Kidney epithelial cell (primary cell): ENCODE measurements around the gene ACTN3. TPM values are rescaled to one million over a fixed set of nuclear protein-coding genes. Genes with fewer than 3 reads are reported as not detected.

Experiments
- DNase-seq: peaks from one replicate; pipeline ENCODE4 v3.0.0-alpha.2; 2010; ENCODE audit warnings: low read depth
- H3K27me3 ChIP-seq: 2 replicates; pipeline ENCODE4 v1.6.0; 2011; ENCODE audit warnings: low read length; ENCODE audit not compliant: control insufficient read depth, insufficient read depth
- H3K36me3 ChIP-seq: 2 replicates; pipeline ENCODE4 v1.5.1; 2011; ENCODE audit warnings: low read length; ENCODE audit not compliant: control insufficient read depth, insufficient read depth
- H3K4me3 ChIP-seq: 2 replicates; pipeline ENCODE4 v1.5.1; 2011; ENCODE audit warnings: low read depth, mild to moderate bottlenecking, control low read depth, low read length
- total RNA-seq: library from RNA; depleted of rRNA; stranded (reverse); fragments of >200 nt; gene quantifications from 2 replicates; pipeline ENCODE4 v1.2.3, GENCODE V29; 2015
- TF ChIP-seq, protein P1 (sequence below): IDR thresholded peaks from 2 replicates; pipeline ENCODE4 v1.5.1; 2011; ENCODE audit warnings: mild to moderate bottlenecking, moderate library complexity, low read length, control low read depth, inconsistent platforms; ENCODE audit not compliant: insufficient read depth, poor library complexity, severe bottlenecking

The ACTN3 gene
- total RNA-seq, 1 donor from 2014 or later = not detected

DNA sequence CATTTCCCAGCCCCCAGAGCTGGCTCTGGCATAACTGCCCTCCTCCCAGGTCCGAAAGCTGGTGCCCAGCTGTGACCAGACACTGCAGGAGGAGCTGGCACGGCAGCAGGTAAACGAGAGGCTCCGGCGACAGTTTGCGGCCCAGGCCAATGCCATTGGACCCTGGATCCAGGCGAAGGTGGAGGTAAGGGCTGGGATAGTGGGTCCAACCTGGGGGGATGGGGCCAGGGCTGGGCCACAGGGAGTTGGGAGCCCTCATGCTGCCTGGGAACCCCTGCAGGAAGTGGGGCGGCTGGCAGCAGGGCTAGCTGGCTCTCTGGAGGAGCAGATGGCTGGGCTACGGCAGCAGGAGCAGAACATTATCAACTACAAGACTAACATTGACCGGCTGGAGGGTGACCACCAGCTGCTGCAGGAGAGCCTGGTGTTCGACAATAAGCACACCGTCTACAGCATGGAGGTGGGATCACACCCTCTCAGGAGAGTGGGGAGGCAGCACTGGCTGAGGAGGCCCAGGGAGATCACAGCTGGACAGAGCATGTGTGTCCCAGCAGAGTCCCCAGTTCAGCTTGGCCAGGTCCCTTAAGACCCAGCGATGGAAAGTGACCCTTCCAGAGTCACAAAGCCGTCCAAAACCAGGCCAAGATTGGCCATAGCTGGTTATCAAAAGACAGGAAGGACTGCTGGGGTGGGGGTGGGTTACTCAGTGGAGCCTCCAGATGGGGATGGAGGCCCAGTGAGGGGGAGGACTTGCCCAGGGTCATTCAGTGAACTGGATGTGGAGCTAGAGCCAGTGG is 14.7 kb downstream of the ACTN3 start:
- Histone ChIP-seq H3K36me3 (no peaks in the 10 kb centered on the region), H3K4me3 (no peak overlapping the region), H3K27me3 (peaks cover 33% of the 10 kb centered on the region)
- no peak for DNase-seq
- TF ChIP-seq, protein P1, sequence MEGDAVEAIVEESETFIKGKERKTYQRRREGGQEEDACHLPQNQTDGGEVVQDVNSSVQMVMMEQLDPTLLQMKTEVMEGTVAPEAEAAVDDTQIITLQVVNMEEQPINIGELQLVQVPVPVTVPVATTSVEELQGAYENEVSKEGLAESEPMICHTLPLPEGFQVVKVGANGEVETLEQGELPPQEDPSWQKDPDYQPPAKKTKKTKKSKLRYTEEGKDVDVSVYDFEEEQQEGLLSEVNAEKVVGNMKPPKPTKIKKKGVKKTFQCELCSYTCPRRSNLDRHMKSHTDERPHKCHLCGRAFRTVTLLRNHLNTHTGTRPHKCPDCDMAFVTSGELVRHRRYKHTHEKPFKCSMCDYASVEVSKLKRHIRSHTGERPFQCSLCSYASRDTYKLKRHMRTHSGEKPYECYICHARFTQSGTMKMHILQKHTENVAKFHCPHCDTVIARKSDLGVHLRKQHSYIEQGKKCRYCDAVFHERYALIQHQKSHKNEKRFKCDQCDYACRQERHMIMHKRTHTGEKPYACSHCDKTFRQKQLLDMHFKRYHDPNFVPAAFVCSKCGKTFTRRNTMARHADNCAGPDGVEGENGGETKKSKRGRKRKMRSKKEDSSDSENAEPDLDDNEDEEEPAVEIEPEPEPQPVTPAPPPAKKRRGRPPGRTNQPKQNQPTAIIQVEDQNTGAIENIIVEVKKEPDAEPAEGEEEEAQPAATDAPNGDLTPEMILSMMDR = no peak

DNA sequence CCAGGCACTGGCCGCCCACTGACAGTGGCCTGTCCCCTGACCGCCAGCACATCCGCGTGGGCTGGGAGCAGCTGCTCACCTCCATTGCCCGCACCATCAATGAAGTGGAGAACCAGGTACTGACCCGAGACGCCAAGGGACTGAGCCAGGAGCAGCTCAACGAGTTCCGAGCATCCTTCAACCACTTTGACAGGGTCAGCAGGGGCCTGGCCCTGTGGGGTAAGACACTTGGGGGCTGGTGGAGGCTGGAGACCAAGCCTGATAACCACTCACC is 15.2 kb downstream of the ACTN3 start:
- no peaks in the 10 kb centered on the region for H3K36me3 ChIP-seq
- H3K4me3 ChIP-seq = no peak overlapping the region
- peaks cover 33% of the 10 kb centered on the region for H3K27me3 ChIP-seq
- TF ChIP-seq, protein P1 = no peak
- no peak for DNase-seq

DNA sequence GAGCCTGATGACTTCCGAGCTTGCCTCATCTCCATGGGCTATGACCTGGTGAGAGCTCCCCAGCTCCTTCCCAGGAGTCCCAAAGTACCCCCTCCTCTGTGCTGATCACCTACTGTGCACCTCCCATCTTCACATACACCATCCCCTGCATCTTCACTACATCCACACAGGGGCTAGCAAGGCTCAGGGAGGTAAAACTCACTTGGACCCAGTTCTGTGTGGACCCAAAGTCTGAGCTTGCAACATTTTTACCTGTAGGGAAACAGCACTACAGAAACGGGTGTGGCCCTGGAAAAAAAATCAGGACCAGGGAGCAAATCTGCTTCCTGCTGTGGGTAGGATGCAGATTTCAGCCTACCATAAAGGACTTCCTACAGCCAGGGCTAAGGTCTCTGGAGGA is 15.6 kb downstream of the ACTN3 start:
- H3K4me3 ChIP-seq = no peak overlapping the region
- H3K36me3 ChIP-seq = no peaks in the 10 kb centered on the region
- TF ChIP-seq, protein P1 = no peak
- H3K27me3 ChIP-seq = peaks cover 29% of the 10 kb centered on the region
- no peak for DNase-seq

DNA sequence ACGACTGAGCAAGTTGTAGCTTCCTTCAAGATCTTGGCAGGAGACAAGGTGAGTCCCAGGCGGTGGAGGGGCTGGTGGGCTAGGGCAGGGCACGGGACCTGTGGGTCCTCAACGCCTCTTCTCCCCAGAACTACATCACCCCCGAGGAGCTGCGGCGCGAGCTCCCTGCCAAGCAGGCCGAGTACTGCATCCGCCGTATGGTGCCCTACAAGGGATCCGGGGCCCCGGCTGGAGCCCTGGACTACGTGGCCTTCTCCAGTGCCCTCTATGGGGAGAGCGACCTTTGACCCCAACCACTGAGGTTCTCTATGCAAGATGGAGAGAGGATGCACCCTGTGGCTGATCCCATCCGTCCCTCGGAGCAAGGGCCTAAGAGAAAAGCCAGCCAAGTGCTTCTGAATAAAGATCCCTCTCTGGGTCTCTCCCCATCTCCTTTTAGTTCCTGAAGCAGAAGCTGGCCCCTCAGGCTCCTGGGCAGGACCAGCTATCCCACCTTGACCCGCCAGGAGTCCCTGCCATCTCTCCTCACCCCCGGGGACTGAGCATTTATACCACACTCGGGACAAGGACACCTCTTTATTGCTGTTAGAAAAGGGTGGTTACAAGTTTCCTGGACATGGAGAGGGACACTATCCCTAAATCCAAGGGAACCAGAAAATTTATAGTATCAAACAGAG is 16.3 kb downstream of the ACTN3 start:
- TF ChIP-seq, protein P1 = no peak
- Histone ChIP-seq H3K36me3 (no peaks in the 10 kb centered on the region), H3K27me3 (peaks cover 28% of the 10 kb centered on the region), H3K4me3 (no peak overlapping the region)
- DNase-seq = no peak

DNA sequence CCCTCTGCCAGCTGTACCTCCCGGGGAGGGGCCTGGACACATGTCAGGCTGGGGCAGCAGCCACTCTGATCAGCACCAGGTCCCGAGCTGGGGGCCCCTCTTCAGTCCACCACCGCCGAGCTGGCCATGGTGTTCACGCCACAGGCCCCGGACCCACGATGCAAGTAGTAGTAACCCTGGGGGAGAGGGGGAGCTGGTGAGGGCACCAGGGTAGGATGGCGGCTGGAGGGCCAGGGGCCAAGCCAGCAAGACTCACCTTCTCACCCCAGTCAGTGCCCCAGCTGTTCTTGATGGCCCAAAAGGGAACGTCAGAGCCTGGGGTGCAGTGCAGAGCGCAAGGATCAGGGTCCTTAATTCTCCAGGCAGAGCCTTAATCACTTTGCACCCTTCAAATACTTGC is 17.1 kb downstream of the ACTN3 start:
- TF ChIP-seq, protein P1 = no peak
- Histone ChIP-seq H3K27me3 (peaks cover 22% of the 10 kb centered on the region), H3K4me3 (no peak overlapping the region), H3K36me3 (no peaks in the 10 kb centered on the region)
- DNase-seq = no peak
